AG09309 (cell line): ENCODE measurements around the gene MAMDC4.
A peak's percentile ranks its signal among the peaks of the same experiment; 100 is the strongest.
"Not testable (repeated sequence)": the region's sequence is repeated elsewhere in the genome, so short reads cannot be mapped to it uniquely, and the experiment has no call there.

Source experiments
- DNase-seq: peaks from one replicate; pipeline ENCODE4 v3.0.0-alpha.2; 2010; ENCODE audit warnings: low read depth
- H3K4me3 ChIP-seq: 2 replicates; pipeline ENCODE4 v1.5.1; 2011; ENCODE audit warnings: mild to moderate bottlenecking, low read depth, low read length, moderate library complexity; ENCODE audit not compliant: control insufficient read depth
- CTCF ChIP-seq: IDR thresholded peaks from 2 replicates; pipeline ENCODE4 v1.5.1; 2011; ENCODE audit warnings: mild to moderate bottlenecking, low read depth, low read length, inconsistent platforms; ENCODE audit not compliant: insufficient read depth, control insufficient read depth; ENCODE audit errors: missing control alignments

MAMDC4 gene

GRCh38 chr9:136837146-136837855, 14.8 kb upstream of the MAMDC4 start:
- H3K4me3 ChIP-seq: no peak overlapping the region
- DNase-seq: no peak
- TF ChIP-seq CTCF: no peak

GRCh38 chr9:136837856-136838277, 14.3 kb upstream of the MAMDC4 start:
- H3K4me3 ChIP-seq, DNase-seq: not testable (repeated sequence)

- no peak for TF ChIP-seq CTCF
Observed at GRCh38 chr9:136838314-136839228, 13.6 kb upstream of the MAMDC4 start.

GRCh38 chr9:136839229-136840139, 12.7 kb upstream of the MAMDC4 start:
- TF ChIP-seq CTCF: no peak
- H3K4me3 ChIP-seq: no peak overlapping the region
- DNase-seq: no peak

More at GRCh38 chr9:136838314-136839228, 13.6 kb upstream of the MAMDC4 start:
- no peak overlapping the region for H3K4me3 ChIP-seq
- DNase-seq: no peak

GRCh38 chr9:136840140-136840876, 11.8 kb upstream of the MAMDC4 start:
- no peak overlapping the region for H3K4me3 ChIP-seq
- DNase-seq: no peak
- TF ChIP-seq CTCF: no peak

GRCh38 chr9:136840877-136841645, 11.1 kb upstream of the MAMDC4 start:
- TF ChIP-seq CTCF: no peak
- DNase-seq: no peak
- H3K4me3 ChIP-seq: no peak overlapping the region

GRCh38 chr9:136841646-136842379, 10.3 kb upstream of the MAMDC4 start:
- H3K4me3 ChIP-seq: peak overlapping the region; percentile 75
- DNase-seq: not testable (repeated sequence)
